ENCODE measurements around the gene FBLN7. TPM values are rescaled to one million over a fixed set of nuclear protein-coding genes. Genes with fewer than 3 reads are reported as not detected.

FBLN7 gene
- total and polyA plus RNA-seq, 2 experiments from 2014 or later = 0.16 TPM; not detected in 1

GRCh38 chr2:112092286-112093041 is 45.7 kb upstream of the FBLN7 start:
- TF ChIP-seq ZNF462 (CRISPR knock-in tag; IDR thresholded peaks at IDR 0.05) (no peak), JUNB (IDR thresholded peaks at IDR 0.05; ENCODE audit: unreplicated experiment) (no peak), REST (IDR thresholded peaks at IDR 0.05; ENCODE audit: unreplicated experiment) (no peak), ZNF114 (CRISPR knock-in tag; IDR thresholded peaks at IDR 0.05) (no peak), EZH2 (IDR thresholded peaks at IDR 0.05; ENCODE audit: low read depth, unreplicated experiment) (no peak), CREB1 (CRISPR knock-in tag; IDR thresholded peaks at IDR 0.05; ENCODE audit: low read depth) (no peak), NANOG (IDR thresholded peaks at IDR 0.05; ENCODE audit: borderline replicate concordance) (no peak), STAT1 (IDR thresholded peaks at IDR 0.05; ENCODE audit: unreplicated experiment) (no peak), POLR2AphosphoS5 (IDR thresholded peaks at IDR 0.05; ENCODE audit: low read depth) (no peak), ETS1 (IDR thresholded peaks at IDR 0.05) (no peak), ZNF331 (CRISPR knock-in tag; IDR thresholded peaks at IDR 0.05; ENCODE audit: low read depth) (no peak), CTCF (conservative IDR thresholded peaks at IDR 0.05; ENCODE audit: low read depth in 2 of 2) (no peak), EZH2phosphoT487 (IDR thresholded peaks at IDR 0.05; ENCODE audit: unreplicated experiment) (no peak)
- H3K36me3 ChIP-seq (ENCODE audit: insufficient read depth) = peaks cover under 1% of the 10 kb centered on the region; the same call in 1 of the 2 replicates
- Mint-ChIP-seq H3K27me3 (ENCODE audit: insufficient read depth, low read depth, poor library complexity) (no peaks in the 10 kb centered on the region), H3K4me1 (no peaks in the 10 kb centered on the region), H3K4me3 (no peak overlapping the region), H3K27ac (no peak overlapping the region), H3K9me3 (no peaks in the 10 kb centered on the region; the same call in 2 of the 3 replicates), H3K36me3 (ENCODE audit: low read depth) (no peaks in the 10 kb centered on the region; the same call in 2 of the 3 replicates)
- peak; percentile 3 for DNase-seq (ENCODE audit: low spot score)
- no peaks in the 10 kb centered on the region for H3K4me1 ChIP-seq (ENCODE audit: insufficient read depth)
- H3K27ac ChIP-seq (ENCODE audit: low read depth) = no peak overlapping the region
- H3K27me3 ChIP-seq (ENCODE audit: insufficient read depth) = no peaks in the 10 kb centered on the region
- H3K9me2 ChIP-seq (ENCODE audit: insufficient read depth) = no peaks in the 10 kb centered on the region
- H2AFZ ChIP-seq = no peak overlapping the region
- H3K79me2 ChIP-seq (replicated peaks; ENCODE audit: insufficient read depth) = no peaks in the 10 kb centered on the region
- H3K4me3 ChIP-seq = no peak overlapping the region
- H3K4me2 ChIP-seq = no peak overlapping the region
- no peak for ATAC-seq
- H3F3A ChIP-seq (replicated peaks; ENCODE audit: low read depth) = no peaks in the 10 kb centered on the region
- H4K20me1 ChIP-seq (replicated peaks; ENCODE audit: insufficient read depth) = no peaks in the 10 kb centered on the region

Measured in GM23338 (cell line).